ENCODE results near the gene DDR1. TPM values are rescaled to one million over a fixed set of nuclear protein-coding genes. Genes with fewer than 3 reads are reported as not detected.
A peak's percentile ranks its signal among the peaks of the same experiment; 100 is the strongest.
"Not testable (repeated sequence)": the region's sequence is repeated elsewhere in the genome, so short reads cannot be mapped to it uniquely, and the experiment has no call there.

DDR1 gene
- total RNA-seq, 2 donors from 2014 or later = 178 to 182 TPM

DNA sequence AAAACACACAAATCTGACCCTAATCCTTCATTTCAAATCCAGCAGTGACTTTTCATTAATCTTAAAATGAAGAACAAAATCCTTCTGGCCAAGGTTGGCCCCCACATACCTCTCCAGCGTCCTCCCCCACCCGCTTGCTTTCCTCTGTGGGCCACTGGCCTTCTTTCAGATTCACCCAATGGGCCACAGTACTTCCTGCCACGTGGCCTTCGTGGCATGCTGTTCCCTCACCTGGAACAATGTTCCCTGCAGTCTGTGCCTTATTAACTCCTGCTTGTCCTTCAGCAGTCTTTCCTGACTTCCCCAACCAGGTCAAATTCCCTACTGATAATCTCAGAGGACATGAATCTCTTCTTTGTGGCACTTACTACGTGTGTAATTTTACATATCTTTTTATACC, 18.4 kb downstream of the DDR1 start:
- Histone ChIP-seq H3K4me1 (replicated peaks) (no peaks in the 10 kb centered on the region), H3K4me3 (no peak overlapping the region), H3K27ac (no peak overlapping the region), H3K27me3 (replicated peaks; ENCODE audit: insufficient read depth) (no peaks in the 10 kb centered on the region), H3K36me3 (peaks cover 0 to 10% of the 10 kb centered on the region in 2 donors), H3K9me3 (no peaks in the 10 kb centered on the region)
- intact Hi-C loops (cut with DNase I) = no loop called here
- no peak for DNase-seq (ENCODE audit: low spot score)
- WGBS = 50% methylated on average over 5 of the region's 5 CpGs
- TF ChIP-seq CTCF (IDR thresholded peaks at IDR 0.05) (no peak), POLR2A (IDR thresholded peaks at IDR 0.05) (no peak), POLR2AphosphoS5 (IDR thresholded peaks at IDR 0.05) (no peak)

- intact Hi-C loops (cut with DNase I) = no loop called here
- Histone ChIP-seq H3K9me3 (no peaks in the 10 kb centered on the region), H3K4me3 (no peak overlapping the region), H3K27ac (no peak overlapping the region), H3K4me1 (replicated peaks) (no peaks in the 10 kb centered on the region), H3K36me3 (peaks cover 0 to 7% of the 10 kb centered on the region in 2 donors), H3K27me3 (replicated peaks; ENCODE audit: insufficient read depth) (no peaks in the 10 kb centered on the region)
- TF ChIP-seq POLR2AphosphoS5 (IDR thresholded peaks at IDR 0.05) (no peak), POLR2A (IDR thresholded peaks at IDR 0.05) (no peak), CTCF (IDR thresholded peaks at IDR 0.05) (no peak)
- 96% methylated on average over 4 of the region's 4 CpGs for WGBS
- no peak for DNase-seq (ENCODE audit: low spot score)
Observed at GRCh38 chr6:30903236-30903635, 18.9 kb downstream of the DDR1 start.

- intact Hi-C loops (cut with DNase I); H3K27me3 ChIP-seq (replicated peaks; ENCODE audit: insufficient read depth); H3K27ac ChIP-seq; H3K36me3 ChIP-seq; H3K4me1 ChIP-seq (replicated peaks); H3K9me3 ChIP-seq; DNase-seq (ENCODE audit: low spot score): not testable (repeated sequence)
- peak overlapping the region; percentile 69 for H3K4me3 ChIP-seq
- 23% methylated on average over 16 of the region's 16 CpGs for WGBS
Observed at GRCh38 chr6:30907290-30907757, 23.0 kb downstream of the DDR1 start.

- Histone ChIP-seq H3K4me3 (peak within 1 kb of the TSS; percentile 69), H3K36me3 (no peaks in the 10 kb centered on the region), H3K27me3 (replicated peaks; ENCODE audit: insufficient read depth) (no peaks in the 10 kb centered on the region), H3K9me3 (no peaks in the 10 kb centered on the region), H3K27ac (peak within 1 kb of the TSS; percentile 33 to 61), H3K4me1 (replicated peaks) (peaks cover 7% of the 10 kb centered on the region)
- DNase-seq (ENCODE audit: low spot score) = peak; percentile 95
- intact Hi-C loops (cut with DNase I) = no loop called here
- WGBS = 1% methylated on average over 49 of the region's 49 CpGs
- no peak for TF ChIP-seq CTCF (IDR thresholded peaks at IDR 0.05)
- peak; percentile 96 for TF ChIP-seq POLR2AphosphoS5 (IDR thresholded peaks at IDR 0.05)
- TF ChIP-seq POLR2A (IDR thresholded peaks at IDR 0.05) = peak; percentile 23
Observed at GRCh38 chr6:30907758-30908591, 23.7 kb downstream of the DDR1 start, which contains the start of gene GTF2H4. Gene GTF2H4, plus strand, starts transcription at chr6:30908207.

GRCh38 chr6:30908700-30909099, 24.4 kb downstream of the DDR1 start:
- peaks cover 7% of the 10 kb centered on the region for H3K4me1 ChIP-seq (replicated peaks)
- no peak overlapping the region for H3K27ac ChIP-seq
- peak overlapping the region; percentile 69 for H3K4me3 ChIP-seq
- no peaks in the 10 kb centered on the region for H3K27me3 ChIP-seq (replicated peaks; ENCODE audit: insufficient read depth)
- DNase-seq (ENCODE audit: low spot score) = no peak
- 10% methylated on average over 2 of the region's 2 CpGs for WGBS
- no peaks in the 10 kb centered on the region for H3K9me3 ChIP-seq
- no peak for TF ChIP-seq CTCF (IDR thresholded peaks at IDR 0.05)
- TF ChIP-seq POLR2AphosphoS5 (IDR thresholded peaks at IDR 0.05) = no peak
- no peak for TF ChIP-seq POLR2A (IDR thresholded peaks at IDR 0.05)
- no peaks in the 10 kb centered on the region for H3K36me3 ChIP-seq
- intact Hi-C loops (cut with DNase I) = no loop called here

- intact Hi-C loops (cut with DNase I); H3K27ac ChIP-seq; DNase-seq (ENCODE audit: low spot score); H3K4me3 ChIP-seq; H3K36me3 ChIP-seq; H3K9me3 ChIP-seq; H3K27me3 ChIP-seq (replicated peaks; ENCODE audit: insufficient read depth): not testable (repeated sequence)
- peaks cover 16% of the 10 kb centered on the region for H3K4me1 ChIP-seq (replicated peaks)
- WGBS = 84% methylated on average over 12 of the region's 12 CpGs
Observed at GRCh38 chr6:30910473-30910872, 26.2 kb downstream of the DDR1 start.
